ENCODE results near the gene KLK13.

- TF ChIP-seq CTCF (IDR thresholded peaks at IDR 0.05) (no peak), POLR2A (IDR thresholded peaks at IDR 0.05) (no peak)
Measured at GRCh38 chr19:51110666-51110971, 45.7 kb upstream of the KLK13 start.
